Mammary epithelial cell (primary cell): ENCODE data around the gene LRFN5.

ENCODE experiments used
- EZH2 ChIP-seq: IDR thresholded peaks from 2 replicates; pipeline ENCODE4 v1.6.1; 2012; ENCODE audit warnings: low read length, inconsistent platforms, borderline replicate concordance
- TF ChIP-seq, protein P1 (sequence below), 2 donors: IDR thresholded peaks in 1 of 2; conservative IDR thresholded peaks in 1 of 2; 2 replicates each; pipeline ENCODE4 v1.5.1; 2011 to 2012; ENCODE audit warnings: inconsistent platforms in 2 of 2, low read length in 2 of 2, mild to moderate bottlenecking in 2 of 2, control low read depth in 1 of 2, low read depth in 1 of 2; ENCODE audit not compliant: insufficient read depth in 1 of 2; ENCODE audit errors: extremely low read depth in 1 of 2

DNA sequence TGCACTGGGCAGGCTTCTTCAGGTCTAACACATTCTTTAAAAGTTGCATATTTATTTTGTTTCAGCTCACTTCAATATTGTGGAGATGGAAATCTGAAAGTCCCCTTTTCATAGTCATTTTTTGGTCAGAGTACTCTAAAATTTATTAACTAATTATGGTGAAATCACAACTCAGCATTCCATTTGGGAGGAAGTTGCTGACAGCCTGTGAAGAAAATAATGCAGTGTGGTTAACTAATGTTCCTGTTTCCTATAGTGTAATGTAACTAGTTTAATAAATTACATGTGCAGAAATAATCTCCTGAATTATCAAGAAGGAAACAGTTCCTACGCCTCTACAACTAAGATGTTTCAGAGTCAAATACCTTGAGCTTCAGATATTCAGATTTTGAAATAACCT is 17.1 kb downstream of the LRFN5 start:
- TF ChIP-seq, protein P1, sequence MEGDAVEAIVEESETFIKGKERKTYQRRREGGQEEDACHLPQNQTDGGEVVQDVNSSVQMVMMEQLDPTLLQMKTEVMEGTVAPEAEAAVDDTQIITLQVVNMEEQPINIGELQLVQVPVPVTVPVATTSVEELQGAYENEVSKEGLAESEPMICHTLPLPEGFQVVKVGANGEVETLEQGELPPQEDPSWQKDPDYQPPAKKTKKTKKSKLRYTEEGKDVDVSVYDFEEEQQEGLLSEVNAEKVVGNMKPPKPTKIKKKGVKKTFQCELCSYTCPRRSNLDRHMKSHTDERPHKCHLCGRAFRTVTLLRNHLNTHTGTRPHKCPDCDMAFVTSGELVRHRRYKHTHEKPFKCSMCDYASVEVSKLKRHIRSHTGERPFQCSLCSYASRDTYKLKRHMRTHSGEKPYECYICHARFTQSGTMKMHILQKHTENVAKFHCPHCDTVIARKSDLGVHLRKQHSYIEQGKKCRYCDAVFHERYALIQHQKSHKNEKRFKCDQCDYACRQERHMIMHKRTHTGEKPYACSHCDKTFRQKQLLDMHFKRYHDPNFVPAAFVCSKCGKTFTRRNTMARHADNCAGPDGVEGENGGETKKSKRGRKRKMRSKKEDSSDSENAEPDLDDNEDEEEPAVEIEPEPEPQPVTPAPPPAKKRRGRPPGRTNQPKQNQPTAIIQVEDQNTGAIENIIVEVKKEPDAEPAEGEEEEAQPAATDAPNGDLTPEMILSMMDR (conservative IDR thresholded peaks at IDR 0.05 in 1 of 2, IDR thresholded peaks at IDR 0.05 in 1 of 2; ENCODE audit: extremely low read depth in 1 of 2, insufficient read depth in 1 of 2, low read depth in 1 of 2, low read length in 2 of 2) = no peak
- no peak for TF ChIP-seq EZH2
